ENCODE results near the gene COL25A1. TPM values are rescaled to one million over a fixed set of nuclear protein-coding genes. Genes with fewer than 3 reads are reported as not detected.

COL25A1 gene
- total and polyA plus RNA-seq, 2 donors (not counting 3 experiments of a cell fraction or from before 2014, with no cell fraction given): 0.21 to 3.5 TPM

DNA sequence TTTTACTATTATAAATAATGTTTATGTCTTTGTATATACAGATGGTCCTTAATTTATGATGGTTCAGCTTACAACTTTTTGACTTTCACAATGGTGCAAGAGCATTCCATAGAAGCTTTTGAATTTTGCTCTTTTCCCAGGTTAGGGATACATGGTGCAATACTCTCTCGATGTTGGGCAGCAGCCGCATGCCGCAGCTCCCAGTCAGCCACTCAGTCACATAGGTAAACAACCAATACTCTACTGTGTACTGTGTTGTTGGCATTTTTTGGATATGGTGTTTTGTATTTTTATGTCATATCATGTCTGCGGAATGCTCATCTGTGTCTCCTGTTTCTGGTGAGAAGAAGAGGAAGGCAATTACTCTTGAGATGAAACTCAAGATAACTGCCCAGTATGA is 281.6 kb downstream of the COL25A1 start:
- Histone ChIP-seq H3K9me1 (replicated peaks; ENCODE audit: control insufficient read depth, extremely low read depth, insufficient read depth, low read length) (no peaks in the 10 kb centered on the region), H3K4me1 (ENCODE audit: control insufficient read depth, extremely low read depth, insufficient read depth, low read length) (peaks cover 4% of the 10 kb centered on the region), H3K36me3 (ENCODE audit: control insufficient read depth in 2 of 2, extremely low read depth in 1 of 2, insufficient read depth in 2 of 2, low read length in 2 of 2) (no peaks in the 10 kb centered on the region), H2AFZ (ENCODE audit: low read depth, low read length) (no peak overlapping the region), H3K4me3 (replicated peaks in 1 of 3; ENCODE audit: insufficient read depth in 1 of 3, low read depth in 1 of 3, low read length in 3 of 3) (no peak overlapping the region), H3K27ac (ENCODE audit: insufficient read depth, low read depth, low read length) (no peak overlapping the region), H3K4me2 (ENCODE audit: insufficient read depth, low read length) (no peak overlapping the region), H3K9ac (replicated peaks; ENCODE audit: extremely low read depth, insufficient read depth, low read length) (no peak overlapping the region), H3K9me3 (replicated peaks; ENCODE audit: control insufficient read depth, insufficient read depth, low read length) (no peaks in the 10 kb centered on the region), H3K27me3 (ENCODE audit: control insufficient read depth in 2 of 2, insufficient read depth in 2 of 2, low read length in 2 of 2) (peaks cover 0 to 2% of the 10 kb centered on the region in 2 experiments), H3K79me2 (ENCODE audit: control insufficient read depth, insufficient read depth, low read length) (no peaks in the 10 kb centered on the region), H4K20me1 (replicated peaks; ENCODE audit: control insufficient read depth, extremely low read depth, insufficient read depth, low read length) (no peaks in the 10 kb centered on the region)
- FAIRE-seq: no peak
- intact Hi-C loops (cut with micrococcal nuclease) (loop anchor here (10.0 kb wide), 1 partner anchor 186 kb away; no protein-coding TSS in a partner anchor), dilution Hi-C loops (cut with MboI; ENCODE audit: extremely low pct_ligation_motif_present, low sequenced_read_pairs) (no loop called here)
- DNase-seq (ENCODE audit: low read depth, low spot score): no peak
- ChIA-PET CTCF (no interaction called here), POLR2A (no interaction called here)
- TF ChIP-seq EZH2 (IDR thresholded peaks at IDR 0.05; ENCODE audit: borderline replicate concordance, low read depth, low read length, severe bottlenecking) (no peak), JUN (IDR thresholded peaks at IDR 0.05; ENCODE audit: borderline replicate concordance, insufficient read depth, insufficient read length, low read depth) (no peak), GATA2 (IDR thresholded peaks at IDR 0.05; ENCODE audit: insufficient read depth, insufficient read length, low read depth, low read length) (no peak), MYC (IDR thresholded peaks at IDR 0.05; ENCODE audit: low read depth, low read length) (no peak), POLR2A (IDR thresholded peaks at IDR 0.05; ENCODE audit: low read depth, low read length) (no peak), FOS (IDR thresholded peaks at IDR 0.05; ENCODE audit: borderline replicate concordance, insufficient read depth, low read length) (no peak), POLR2AphosphoS5 (IDR thresholded peaks at IDR 0.05; ENCODE audit: insufficient read depth, low read depth, low read length) (no peak)
- TF ChIP-seq, protein P1, sequence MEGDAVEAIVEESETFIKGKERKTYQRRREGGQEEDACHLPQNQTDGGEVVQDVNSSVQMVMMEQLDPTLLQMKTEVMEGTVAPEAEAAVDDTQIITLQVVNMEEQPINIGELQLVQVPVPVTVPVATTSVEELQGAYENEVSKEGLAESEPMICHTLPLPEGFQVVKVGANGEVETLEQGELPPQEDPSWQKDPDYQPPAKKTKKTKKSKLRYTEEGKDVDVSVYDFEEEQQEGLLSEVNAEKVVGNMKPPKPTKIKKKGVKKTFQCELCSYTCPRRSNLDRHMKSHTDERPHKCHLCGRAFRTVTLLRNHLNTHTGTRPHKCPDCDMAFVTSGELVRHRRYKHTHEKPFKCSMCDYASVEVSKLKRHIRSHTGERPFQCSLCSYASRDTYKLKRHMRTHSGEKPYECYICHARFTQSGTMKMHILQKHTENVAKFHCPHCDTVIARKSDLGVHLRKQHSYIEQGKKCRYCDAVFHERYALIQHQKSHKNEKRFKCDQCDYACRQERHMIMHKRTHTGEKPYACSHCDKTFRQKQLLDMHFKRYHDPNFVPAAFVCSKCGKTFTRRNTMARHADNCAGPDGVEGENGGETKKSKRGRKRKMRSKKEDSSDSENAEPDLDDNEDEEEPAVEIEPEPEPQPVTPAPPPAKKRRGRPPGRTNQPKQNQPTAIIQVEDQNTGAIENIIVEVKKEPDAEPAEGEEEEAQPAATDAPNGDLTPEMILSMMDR (IDR thresholded peaks at IDR 0.05; ENCODE audit: extremely low read depth in 1 of 2, insufficient read depth in 1 of 2, low read depth in 1 of 2, low read length in 2 of 2): no peak
- TF ChIP-seq, protein P2, sequence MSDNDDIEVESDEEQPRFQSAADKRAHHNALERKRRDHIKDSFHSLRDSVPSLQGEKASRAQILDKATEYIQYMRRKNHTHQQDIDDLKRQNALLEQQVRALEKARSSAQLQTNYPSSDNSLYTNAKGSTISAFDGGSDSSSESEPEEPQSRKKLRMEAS (IDR thresholded peaks at IDR 0.05; ENCODE audit: insufficient read depth, insufficient read length): no peak
- BruUV-seq (replicated peaks): no TSS peak
